Ascending aorta (tissue), 2 donors: ENCODE results near the gene TMED8. TPM values are rescaled to one million over a fixed set of nuclear protein-coding genes. Genes with fewer than 3 reads are reported as not detected.
"Not testable (repeated sequence)": the region's sequence is repeated elsewhere in the genome, so short reads cannot be mapped to it uniquely, and the experiment has no call there.

Source experiments
- DNase-seq, 2 donors: peaks; one replicate each; pipeline ENCODE4 v3.0.0-alpha.2; 2019; ENCODE audit warnings: low spot score in 2 of 2
- H3K27ac ChIP-seq, 2 donors: fragments of 200-600 bp; sonication (generic); one replicate each; pipeline ENCODE4 v1.5.1; 2016 to 2017; ENCODE audit warnings: mild to moderate bottlenecking in 1 of 2
- H3K27me3 ChIP-seq: fragments of 200-600 bp; sonication (generic); one replicate; pipeline ENCODE4 v1.5.1; 2017
- H3K36me3 ChIP-seq, 2 donors: fragments of 200-600 bp; sonication (generic); one replicate each; pipeline ENCODE4 v1.5.1; 2016
- H3K4me1 ChIP-seq, 2 donors: fragments of 200-600 bp; sonication (generic); one replicate each; pipeline ENCODE4 v1.5.1; 2016 to 2017; ENCODE audit warnings: mild to moderate bottlenecking in 1 of 2
- H3K4me3 ChIP-seq, 2 donors: fragments of 200-600 bp; sonication (generic); one replicate each; pipeline ENCODE4 v1.5.1; 2016 to 2017; ENCODE audit warnings: mild to moderate bottlenecking in 1 of 2
- H3K9me3 ChIP-seq, 2 donors: fragments of 200-600 bp; sonication (generic); one replicate each; pipeline ENCODE4 v1.5.1; 2016
- CTCF ChIP-seq, 3 experiments: fragments of 200-600 bp in 2 of 3; fragments of 450-650 bp in 1 of 3; sonication (generic) in 2 of 3; IDR thresholded peaks; one replicate each; pipeline ENCODE4 v1.5.1; 2016 to 2019; ENCODE audit warnings: antibody characterized with exemption in 3 of 3, mild to moderate bottlenecking in 1 of 3, moderate library complexity in 1 of 3
- intact Hi-C: fragments of 100-400 bp; cut with DNase I; formaldehyde crosslinking; loops from one replicate; pipeline ENCODE4 v1.15.1; 2023
- total RNA-seq: library from RNA; depleted of rRNA; stranded (reverse); fragments of >200 nt; gene quantifications from one replicate; pipeline ENCODE4 v1.1.0, GENCODE V29; 2016

Gene TMED8
- total RNA-seq, 1 donor from 2014 or later = 3.7 TPM

- TF ChIP-seq CTCF (IDR thresholded peaks at IDR 0.05) = no peak
- peaks cover 0 to 8% of the 10 kb centered on the region in 2 donors for H3K4me1 ChIP-seq
- intact Hi-C loops = loop anchor here (5.0 kb wide), 1 partner anchor 385 kb away; the partner anchor contains the start of genes ALKBH1 and SLIRP
- peak overlapping the region; percentile 94 to 97 for H3K27ac ChIP-seq
- H3K27me3 ChIP-seq = no peaks in the 10 kb centered on the region
- no peaks in the 10 kb centered on the region for H3K9me3 ChIP-seq
- DNase-seq = no peak
- peak overlapping the region; percentile 76 to 99 for H3K4me3 ChIP-seq
- H3K36me3 ChIP-seq = no peaks in the 10 kb centered on the region
These were observed 54.5 kb downstream of the TMED8 start for GRCh38 chr14:77322250-77322902.

DNA sequence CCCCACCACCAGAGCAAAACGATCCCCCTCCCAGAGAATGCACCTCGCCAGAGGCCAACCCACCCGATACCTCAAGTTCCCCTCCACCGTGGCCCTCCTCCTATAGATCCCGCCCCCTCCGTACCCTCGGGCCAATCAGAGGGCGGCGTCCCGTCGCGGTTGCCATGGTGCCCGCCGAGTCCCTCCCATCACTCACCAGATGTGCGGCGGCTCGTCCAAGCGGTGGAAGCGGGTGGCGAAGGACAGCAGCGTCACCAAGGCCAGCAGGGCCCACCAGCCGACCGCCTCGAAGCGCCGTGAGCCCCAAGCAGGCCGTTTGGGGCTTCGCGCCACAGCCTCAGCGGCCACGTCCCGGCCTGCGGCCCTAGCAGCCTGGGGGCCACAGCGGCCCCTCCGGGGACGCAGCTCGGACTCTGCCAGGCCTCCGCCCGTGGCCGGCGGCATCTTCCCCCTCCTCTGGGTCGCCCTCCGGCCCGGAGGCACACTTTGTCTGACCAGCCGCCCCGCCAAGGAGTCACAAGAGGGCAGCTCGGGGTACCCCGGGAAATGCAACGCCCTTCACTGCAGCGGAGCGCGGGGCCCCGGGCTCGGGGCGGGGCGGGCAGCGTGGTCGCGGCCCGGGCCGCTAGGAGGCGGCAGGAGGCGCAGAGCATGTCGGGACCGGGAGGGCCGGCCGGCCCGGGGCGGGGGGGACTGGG lies 56.5 kb downstream of the TMED8 start, which contains the start of gene POMT2:
POMT2 (minus strand) TSS at position 646 of the 698 bp plus-strand sequence; CDS start at position 444, 202 bp downstream.
- Histone ChIP-seq H3K36me3 (no peaks in the 10 kb centered on the region), H3K4me1 (peaks cover 0 to 11% of the 10 kb centered on the region in 2 donors), H3K4me3 (peak within 1 kb of the TSS; percentile 76 to 99), H3K27ac (peak within 1 kb of the TSS; percentile 94 to 97), H3K27me3 (no peaks in the 10 kb centered on the region), H3K9me3 (no peaks in the 10 kb centered on the region)
- DNase-seq = peak; percentile 80 to 97
- intact Hi-C loops = loop anchor here (2.0 to 5.0 kb wide), 5 partner anchors 222 to 508 kb away; partner anchors contain the start of genes ALKBH1, ANGEL1, CIPC and SLIRP
- peak in 1 of 3 experiments; percentile 56 for TF ChIP-seq CTCF (IDR thresholded peaks at IDR 0.05)

DNA sequence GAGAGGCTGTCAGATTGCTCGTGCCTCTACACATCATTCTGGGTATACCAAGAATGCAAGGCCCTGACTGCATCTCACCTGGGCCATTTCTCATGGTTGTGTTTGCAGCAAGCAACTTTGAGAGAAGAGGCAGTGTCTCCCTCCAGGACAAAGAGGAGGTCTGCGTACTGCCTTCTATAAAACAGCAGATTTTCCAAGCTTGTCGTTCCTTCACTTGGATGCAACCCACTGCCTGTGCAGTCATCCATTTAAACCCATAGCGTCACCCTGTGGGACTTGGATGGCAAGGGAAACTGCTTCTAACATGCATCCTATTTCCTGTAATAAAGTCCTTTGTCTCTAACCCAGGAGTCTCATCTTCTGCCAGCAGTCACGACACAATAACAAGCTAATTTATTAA lies 57.5 kb downstream of the TMED8 start:
- no peaks in the 10 kb centered on the region for H3K9me3 ChIP-seq
- intact Hi-C loops = loop anchor here (2.0 to 10.0 kb wide), 2 partner anchors 165 to 481 kb away; partner anchors contain the start of gene ADCK1
- H3K27ac ChIP-seq = no peak overlapping the region
- H3K27me3 ChIP-seq = no peaks in the 10 kb centered on the region
- peak overlapping the region in 1 of 2 donors; percentile 99 for H3K4me3 ChIP-seq
- TF ChIP-seq CTCF (IDR thresholded peaks at IDR 0.05) = no peak
- peaks cover 0 to 11% of the 10 kb centered on the region in 2 donors for H3K4me1 ChIP-seq
- no peaks in the 10 kb centered on the region for H3K36me3 ChIP-seq
- DNase-seq = no peak

DNA sequence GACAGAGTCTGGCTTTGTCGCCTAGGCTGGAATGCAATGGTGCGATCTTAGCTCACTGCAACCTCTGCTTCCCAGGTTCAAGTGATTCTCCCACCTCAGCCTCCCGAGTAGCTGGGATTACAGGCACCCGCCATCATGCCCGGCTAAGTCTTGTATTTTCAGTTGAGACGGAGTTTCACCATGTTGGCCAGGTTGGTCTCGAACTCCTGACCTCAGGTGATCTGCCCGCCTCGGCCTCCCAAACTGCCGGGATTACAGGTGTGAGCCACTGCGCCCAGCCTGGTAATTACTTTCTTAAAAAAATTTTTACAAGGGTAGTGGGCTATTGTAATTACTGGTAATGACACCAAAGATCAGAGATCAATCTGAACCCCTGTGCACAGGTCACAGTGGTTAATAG lies 58.1 kb downstream of the TMED8 start:
- DNase-seq = not testable (repeated sequence)
- intact Hi-C loops = loop anchor here (2.0 to 10.0 kb wide), 2 partner anchors 164 to 482 kb away; partner anchors contain the start of gene ADCK1

GRCh38 chr14:77318006-77318553 lies 58.8 kb downstream of the TMED8 start:
- Histone ChIP-seq H3K27ac (no peak overlapping the region), H3K4me1 (peaks cover 0 to 11% of the 10 kb centered on the region in 2 donors), H3K9me3 (no peaks in the 10 kb centered on the region), H3K27me3 (no peaks in the 10 kb centered on the region), H3K4me3 (no peak overlapping the region), H3K36me3 (no peaks in the 10 kb centered on the region)
- no peak for TF ChIP-seq CTCF (IDR thresholded peaks at IDR 0.05)
- intact Hi-C loops = loop anchor here (2.0 to 10.0 kb wide), 2 partner anchors 163 to 483 kb away; partner anchors contain the start of gene ADCK1
- no peak for DNase-seq

More for the DNA sequence above, 58.1 kb downstream of the TMED8 start:
- not testable (repeated sequence) for H3K27me3 ChIP-seq, H3K36me3 ChIP-seq, H3K27ac ChIP-seq, H3K4me3 ChIP-seq, H3K9me3 ChIP-seq
- peaks cover 0 to 11% of the 10 kb centered on the region in 2 donors for H3K4me1 ChIP-seq
